Measurements from ENCODE around the gene ENDOV. TPM values are rescaled to one million over a fixed set of nuclear protein-coding genes. Genes with fewer than 3 reads are reported as not detected.

The ENDOV gene
- total RNA-seq, 1 experiment from 2014 or later = 45.6 TPM

DNA sequence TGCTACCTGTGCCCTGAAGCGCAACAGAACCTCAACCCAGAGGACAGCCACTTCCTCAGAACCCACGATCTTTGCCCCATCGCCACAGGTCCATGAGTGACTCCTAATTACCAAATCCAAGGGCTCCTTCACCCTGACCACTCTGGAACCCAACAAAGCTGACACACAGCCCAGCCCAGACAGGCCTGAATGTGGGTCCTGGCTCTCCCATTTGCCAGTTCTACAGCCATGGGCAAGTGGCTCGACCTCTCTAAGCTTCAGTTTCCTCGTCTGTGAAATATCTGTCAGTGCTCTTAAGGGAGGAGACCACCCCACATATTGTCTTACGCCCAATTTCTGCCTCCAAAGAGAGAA lies 18.0 kb upstream of the ENDOV start:
- ATAC-seq = no peak
- Histone ChIP-seq H3K27ac (ENCODE audit: low read depth, low read length) (no peak overlapping the region), H3K9me2 (ENCODE audit: insufficient read depth) (no peaks in the 10 kb centered on the region), H2AFZ (ENCODE audit: low read depth, low read length, poor library complexity, severe bottlenecking) (no peak overlapping the region), H3K4me3 (replicated peaks in 1 of 2; ENCODE audit: low read depth in 1 of 2, low read length in 2 of 2) (no peak overlapping the region), H3K4me2 (ENCODE audit: low read length) (no peak overlapping the region), H4K20me1 (ENCODE audit: insufficient read depth) (no peaks in the 10 kb centered on the region), H3K4me1 (ENCODE audit: control insufficient read depth in 1 of 2, insufficient read depth in 2 of 2, low read length in 2 of 2) (0 out of 4 replicates have a peak, but pooled peaks cover 0 to 2% of the 10 kb centered on the region in 2 experiments), H3K9me3 (ENCODE audit: control insufficient read depth in 1 of 2, insufficient read depth in 1 of 2, low read depth in 1 of 2, low read length in 2 of 2) (no peaks in the 10 kb centered on the region), H3K79me2 (ENCODE audit: insufficient read depth, low read length) (no peaks in the 10 kb centered on the region), H3K9ac (ENCODE audit: low read length) (no peak overlapping the region), H3K36me3 (ENCODE audit: control insufficient read depth in 1 of 2, insufficient read depth in 2 of 2, low read length in 2 of 2) (no peaks in the 10 kb centered on the region), H3K27me3 (ENCODE audit: insufficient read depth, low read length) (no peaks in the 10 kb centered on the region)
- TF ChIP-seq, protein P1, sequence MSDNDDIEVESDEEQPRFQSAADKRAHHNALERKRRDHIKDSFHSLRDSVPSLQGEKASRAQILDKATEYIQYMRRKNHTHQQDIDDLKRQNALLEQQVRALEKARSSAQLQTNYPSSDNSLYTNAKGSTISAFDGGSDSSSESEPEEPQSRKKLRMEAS (IDR thresholded peaks at IDR 0.05) = no peak
- no peak for TF ChIP-seq REST (IDR thresholded peaks at IDR 0.05; ENCODE audit: low read depth)
- no peak for TF ChIP-seq ZBTB33 (IDR thresholded peaks at IDR 0.05; ENCODE audit: extremely low read depth, insufficient replicate concordance, low read length)
- TF ChIP-seq CEBPB (IDR thresholded peaks at IDR 0.05; ENCODE audit: low read depth) = no peak
- RAD21 ChIA-PET (ENCODE audit: low non-redundant PET in 1 of 2, low total read pairs in 2 of 2, uncharacterized antibody in 2 of 2, unreplicated experiment in 2 of 2) = no interaction called here
- no peak for DNase-seq (ENCODE audit: low read depth, low spot score)
- CTCF ChIA-PET = no interaction called here
- intact Hi-C loops (cut with micrococcal nuclease) = no loop called here
- BruUV-seq (replicated peaks) = no TSS peak
- POLR2A ChIA-PET = no interaction called here

Data from HCT116 (cell line).